ENCODE measurements around the gene OSBPL6. TPM values are rescaled to one million over a fixed set of nuclear protein-coding genes. Genes with fewer than 3 reads are reported as not detected.

OSBPL6 gene
- total and polyA plus RNA-seq, 9 of the 15 experiments (the other 6 are each of a cell fraction or from before 2014, with no cell fraction given): 3.4 to 12.7 (median 9.3) TPM

- TF ChIP-seq, protein P1, sequence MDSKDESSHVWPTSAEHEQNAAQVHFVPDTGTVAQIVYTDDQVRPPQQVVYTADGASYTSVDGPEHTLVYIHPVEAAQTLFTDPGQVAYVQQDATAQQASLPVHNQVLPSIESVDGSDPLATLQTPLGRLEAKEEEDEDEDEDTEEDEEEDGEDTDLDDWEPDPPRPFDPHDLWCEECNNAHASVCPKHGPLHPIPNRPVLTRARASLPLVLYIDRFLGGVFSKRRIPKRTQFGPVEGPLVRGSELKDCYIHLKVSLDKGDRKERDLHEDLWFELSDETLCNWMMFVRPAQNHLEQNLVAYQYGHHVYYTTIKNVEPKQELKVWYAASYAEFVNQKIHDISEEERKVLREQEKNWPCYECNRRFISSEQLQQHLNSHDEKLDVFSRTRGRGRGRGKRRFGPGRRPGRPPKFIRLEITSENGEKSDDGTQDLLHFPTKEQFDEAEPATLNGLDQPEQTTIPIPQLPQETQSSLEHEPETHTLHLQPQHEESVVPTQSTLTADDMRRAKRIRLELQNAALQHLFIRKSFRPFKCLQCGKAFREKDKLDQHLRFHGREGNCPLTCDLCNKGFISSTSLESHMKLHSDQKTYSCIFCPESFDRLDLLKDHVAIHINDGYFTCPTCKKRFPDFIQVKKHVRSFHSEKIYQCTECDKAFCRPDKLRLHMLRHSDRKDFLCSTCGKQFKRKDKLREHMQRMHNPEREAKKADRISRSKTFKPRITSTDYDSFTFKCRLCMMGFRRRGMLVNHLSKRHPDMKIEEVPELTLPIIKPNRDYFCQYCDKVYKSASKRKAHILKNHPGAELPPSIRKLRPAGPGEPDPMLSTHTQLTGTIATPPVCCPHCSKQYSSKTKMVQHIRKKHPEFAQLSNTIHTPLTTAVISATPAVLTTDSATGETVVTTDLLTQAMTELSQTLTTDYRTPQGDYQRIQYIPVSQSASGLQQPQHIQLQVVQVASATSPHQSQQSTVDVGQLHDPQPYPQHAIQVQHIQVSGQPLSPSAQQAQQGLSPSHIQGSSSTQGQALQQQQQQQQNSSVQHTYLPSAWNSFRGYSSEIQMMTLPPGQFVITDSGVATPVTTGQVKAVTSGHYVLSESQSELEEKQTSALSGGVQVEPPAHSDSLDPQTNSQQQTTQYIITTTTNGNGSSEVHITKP (IDR thresholded peaks at IDR 0.05; ENCODE audit: partially characterized antibody): no peak
- TF ChIP-seq SMARCC2 (IDR thresholded peaks at IDR 0.05; ENCODE audit: low read depth) (no peak; the same call in 1 of the 2 replicates), BCL6 (CRISPR knock-in tag; IDR thresholded peaks at IDR 0.05) (no peak), ARHGAP35 (IDR thresholded peaks at IDR 0.05; ENCODE audit: partially characterized antibody) (no peak), NRF1 (conservative IDR thresholded peaks at IDR 0.05 in 1 of 2, IDR thresholded peaks at IDR 0.05 in 1 of 2) (no peak), CBX8 (IDR thresholded peaks at IDR 0.05; ENCODE audit: borderline replicate concordance, extremely low read depth, low read depth, low read length, poor library complexity, severe bottlenecking) (no peak), CHD4 (IDR thresholded peaks at IDR 0.05; ENCODE audit: insufficient read depth, insufficient replicate concordance, low read depth, low read length, poor library complexity, severe bottlenecking) (no peak), ELF1 (tag; IDR thresholded peaks at IDR 0.05) (no peak), ZNF609 (CRISPR knock-in tag; IDR thresholded peaks at IDR 0.05; ENCODE audit: borderline replicate concordance) (no peak), SAP30 (IDR thresholded peaks at IDR 0.05; ENCODE audit: borderline replicate concordance, insufficient read depth, low read depth, low read length, poor library complexity, severe bottlenecking) (no peak), PURB (CRISPR knock-in tag; IDR thresholded peaks at IDR 0.05; ENCODE audit: low read depth) (no peak), CEBPB (tag; IDR thresholded peaks at IDR 0.05) (peak; percentile 63), TOE1 (IDR thresholded peaks at IDR 0.05; ENCODE audit: borderline replicate concordance) (no peak), TOE1 (CRISPR knock-in tag; IDR thresholded peaks at IDR 0.05; ENCODE audit: borderline replicate concordance, low read depth) (no peak)
- TF ChIP-seq, protein P2, sequence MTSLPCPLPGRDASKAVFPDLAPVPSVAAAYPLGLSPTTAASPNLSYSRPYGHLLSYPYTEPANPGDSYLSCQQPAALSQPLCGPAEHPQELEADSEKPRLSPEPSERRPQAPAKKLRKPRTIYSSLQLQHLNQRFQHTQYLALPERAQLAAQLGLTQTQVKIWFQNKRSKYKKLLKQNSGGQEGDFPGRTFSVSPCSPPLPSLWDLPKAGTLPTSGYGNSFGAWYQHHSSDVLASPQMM (CRISPR knock-in tag; IDR thresholded peaks at IDR 0.05): no peak
- TF ChIP-seq, protein P3, sequence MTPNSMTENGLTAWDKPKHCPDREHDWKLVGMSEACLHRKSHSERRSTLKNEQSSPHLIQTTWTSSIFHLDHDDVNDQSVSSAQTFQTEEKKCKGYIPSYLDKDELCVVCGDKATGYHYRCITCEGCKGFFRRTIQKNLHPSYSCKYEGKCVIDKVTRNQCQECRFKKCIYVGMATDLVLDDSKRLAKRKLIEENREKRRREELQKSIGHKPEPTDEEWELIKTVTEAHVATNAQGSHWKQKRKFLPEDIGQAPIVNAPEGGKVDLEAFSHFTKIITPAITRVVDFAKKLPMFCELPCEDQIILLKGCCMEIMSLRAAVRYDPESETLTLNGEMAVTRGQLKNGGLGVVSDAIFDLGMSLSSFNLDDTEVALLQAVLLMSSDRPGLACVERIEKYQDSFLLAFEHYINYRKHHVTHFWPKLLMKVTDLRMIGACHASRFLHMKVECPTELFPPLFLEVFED (CRISPR knock-in tag; conservative IDR thresholded peaks at IDR 0.05): peak; percentile 84
Observed at GRCh38 chr2:178241844-178242551, 47.7 kb downstream of the OSBPL6 start (continued).
